GM12873 (cell line): ENCODE data around the gene SRPK2.

Source experiments
- TF ChIP-seq, protein P1 (sequence below): IDR thresholded peaks from 2 replicates; pipeline ENCODE4 v1.5.1; 2012; ENCODE audit warnings: low read depth, mild to moderate bottlenecking, moderate library complexity, low read length, control low read depth; ENCODE audit not compliant: insufficient read depth; ENCODE audit errors: missing control alignments

SRPK2 gene

DNA sequence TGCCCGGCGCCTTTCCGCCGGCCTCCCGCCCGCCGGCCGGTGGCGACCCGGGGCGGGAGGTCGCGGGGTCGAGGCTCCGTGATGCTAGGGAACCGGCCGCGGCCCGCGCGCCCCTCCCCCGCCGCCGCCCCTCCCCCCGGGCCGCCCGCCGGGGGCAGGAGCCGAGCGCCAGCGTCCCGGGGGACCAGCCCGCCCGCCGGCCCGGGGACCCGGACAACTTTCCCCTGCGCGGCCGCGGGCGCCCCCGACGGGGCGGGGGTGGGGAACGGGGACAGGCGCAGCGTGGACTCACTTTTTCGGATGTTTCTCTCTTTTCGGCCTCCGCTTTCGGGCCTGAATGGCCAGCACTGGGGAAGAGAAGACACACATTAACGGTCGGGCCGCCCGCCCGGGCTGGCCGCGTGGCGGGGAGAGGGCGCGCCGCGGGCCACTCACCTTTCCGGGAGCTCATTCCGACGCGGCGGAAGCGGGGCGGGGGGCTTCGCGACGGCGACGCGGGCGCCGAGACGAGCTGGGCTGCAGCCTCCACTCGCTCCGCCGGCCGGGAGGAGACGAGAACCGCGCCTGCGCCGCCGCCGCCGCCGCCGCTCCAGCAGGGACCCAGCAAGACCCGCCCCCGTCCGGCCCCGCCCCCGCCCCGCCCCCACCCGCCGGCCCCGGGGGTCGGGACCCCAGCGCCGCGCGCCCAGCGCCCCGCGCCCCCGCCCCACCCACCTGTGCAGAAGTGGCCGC, at the start of gene SRPK2:
Gene SRPK2, minus strand, starts transcription at position 566 of the 732 bp plus-strand sequence.
- TF ChIP-seq, protein P1, sequence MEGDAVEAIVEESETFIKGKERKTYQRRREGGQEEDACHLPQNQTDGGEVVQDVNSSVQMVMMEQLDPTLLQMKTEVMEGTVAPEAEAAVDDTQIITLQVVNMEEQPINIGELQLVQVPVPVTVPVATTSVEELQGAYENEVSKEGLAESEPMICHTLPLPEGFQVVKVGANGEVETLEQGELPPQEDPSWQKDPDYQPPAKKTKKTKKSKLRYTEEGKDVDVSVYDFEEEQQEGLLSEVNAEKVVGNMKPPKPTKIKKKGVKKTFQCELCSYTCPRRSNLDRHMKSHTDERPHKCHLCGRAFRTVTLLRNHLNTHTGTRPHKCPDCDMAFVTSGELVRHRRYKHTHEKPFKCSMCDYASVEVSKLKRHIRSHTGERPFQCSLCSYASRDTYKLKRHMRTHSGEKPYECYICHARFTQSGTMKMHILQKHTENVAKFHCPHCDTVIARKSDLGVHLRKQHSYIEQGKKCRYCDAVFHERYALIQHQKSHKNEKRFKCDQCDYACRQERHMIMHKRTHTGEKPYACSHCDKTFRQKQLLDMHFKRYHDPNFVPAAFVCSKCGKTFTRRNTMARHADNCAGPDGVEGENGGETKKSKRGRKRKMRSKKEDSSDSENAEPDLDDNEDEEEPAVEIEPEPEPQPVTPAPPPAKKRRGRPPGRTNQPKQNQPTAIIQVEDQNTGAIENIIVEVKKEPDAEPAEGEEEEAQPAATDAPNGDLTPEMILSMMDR = no peak

DNA sequence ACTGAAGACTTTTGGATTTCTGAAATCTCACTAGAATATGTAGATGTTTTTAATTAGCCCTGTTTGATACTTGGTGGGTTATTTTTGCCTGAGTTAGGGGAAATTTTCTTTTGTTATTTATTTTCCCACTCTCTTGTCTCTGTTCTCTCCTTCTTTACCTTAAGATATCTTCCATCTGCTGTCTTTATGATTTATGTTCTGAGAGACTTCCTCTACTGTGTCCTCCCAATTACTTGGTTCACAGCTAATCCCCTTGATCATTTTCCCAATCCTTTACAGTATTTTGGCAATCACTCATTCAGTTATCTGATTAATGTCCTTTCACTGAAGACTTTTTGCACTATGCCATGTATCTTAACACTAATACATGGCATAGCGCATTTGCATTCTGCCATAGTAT, 49.5 kb upstream of the SRPK2 start:
- TF ChIP-seq, protein P1 = no peak

DNA sequence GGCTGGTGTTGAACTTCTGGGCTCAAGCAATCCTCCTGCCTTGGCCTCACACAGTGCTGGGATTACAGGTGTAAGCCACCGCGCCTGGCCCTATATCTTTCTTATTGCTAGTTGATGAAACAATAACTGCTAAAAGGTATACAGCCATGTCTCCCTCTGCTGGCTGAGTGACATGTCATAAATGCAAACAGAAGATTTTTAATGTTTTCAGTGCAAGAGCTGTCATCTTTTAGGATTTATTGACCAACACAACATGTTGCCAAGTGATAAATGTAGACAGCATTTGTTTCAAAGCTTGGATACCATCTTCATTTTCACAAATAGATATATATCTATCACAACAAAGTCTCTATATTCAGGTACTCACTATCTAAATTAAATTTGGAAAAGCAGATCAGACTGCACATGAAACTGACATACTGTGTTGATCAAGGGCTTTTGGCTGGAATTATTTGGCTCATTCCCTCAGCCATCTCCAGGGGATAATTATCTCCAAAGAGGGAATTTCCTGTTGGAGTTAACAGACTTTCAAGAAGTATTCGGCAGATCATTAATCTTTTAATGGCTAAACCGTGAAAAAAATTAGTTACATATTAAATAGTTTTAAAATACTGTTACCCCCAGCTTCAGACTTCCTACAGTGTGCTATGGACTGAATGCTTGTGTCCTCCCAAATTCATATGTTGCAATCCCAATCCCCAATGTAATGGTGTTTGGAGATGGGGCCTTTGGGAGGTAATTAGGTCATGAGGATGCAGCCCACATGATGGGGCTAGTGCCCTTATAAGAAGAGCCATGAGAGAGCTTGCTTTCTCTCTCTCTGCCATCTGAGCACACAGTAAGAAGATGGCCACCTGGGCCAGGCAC, 41.3 kb upstream of the SRPK2 start:
- TF ChIP-seq, protein P1 = peak; percentile 62

DNA sequence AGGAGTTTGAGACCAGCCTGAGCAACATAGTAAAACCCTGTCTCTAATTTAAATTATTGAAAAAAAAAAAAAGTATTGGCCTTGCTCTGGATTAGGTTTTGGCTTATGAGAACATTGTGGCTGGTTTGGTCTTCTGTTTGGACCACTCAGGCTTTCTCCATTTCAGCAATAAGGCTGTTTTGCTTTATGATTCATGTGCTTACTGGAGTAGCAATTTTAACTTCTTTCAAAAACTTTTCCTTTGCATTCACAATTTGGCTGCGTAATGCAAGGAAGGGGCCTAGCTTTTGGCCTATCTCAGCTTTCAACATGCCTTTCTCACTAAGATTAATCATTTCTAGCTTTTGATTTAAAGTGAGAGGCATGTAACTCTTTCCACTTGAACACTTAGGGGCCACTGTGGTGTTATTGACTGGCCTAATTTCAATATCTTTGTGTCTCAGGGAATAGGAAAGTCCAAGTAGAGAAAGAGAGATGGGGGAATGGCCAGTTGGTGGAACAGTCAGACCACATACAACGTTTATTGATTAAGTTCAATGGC, 38.0 kb upstream of the SRPK2 start:
- TF ChIP-seq, protein P1 = no peak

DNA sequence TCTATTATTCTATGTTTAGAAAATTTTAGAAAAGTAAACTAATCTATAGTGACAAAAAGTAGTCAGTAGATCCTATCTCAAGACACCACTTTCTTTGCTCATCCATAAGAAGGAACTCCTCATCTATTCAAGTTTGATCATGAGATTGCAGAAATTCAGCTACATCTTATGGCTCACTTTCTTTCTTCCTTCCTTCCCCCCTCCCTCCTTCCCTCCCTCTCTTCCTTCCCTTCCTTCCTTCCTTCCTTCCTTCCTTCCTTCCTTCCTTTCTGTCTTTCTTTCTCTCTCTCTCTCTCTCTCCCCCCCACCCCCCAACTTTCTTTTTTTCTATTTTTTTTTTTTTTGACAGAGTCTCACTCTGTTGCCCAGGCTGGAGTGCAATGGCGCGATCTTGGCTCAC, 35.3 kb upstream of the SRPK2 start:
- TF ChIP-seq, protein P1 = no peak

DNA sequence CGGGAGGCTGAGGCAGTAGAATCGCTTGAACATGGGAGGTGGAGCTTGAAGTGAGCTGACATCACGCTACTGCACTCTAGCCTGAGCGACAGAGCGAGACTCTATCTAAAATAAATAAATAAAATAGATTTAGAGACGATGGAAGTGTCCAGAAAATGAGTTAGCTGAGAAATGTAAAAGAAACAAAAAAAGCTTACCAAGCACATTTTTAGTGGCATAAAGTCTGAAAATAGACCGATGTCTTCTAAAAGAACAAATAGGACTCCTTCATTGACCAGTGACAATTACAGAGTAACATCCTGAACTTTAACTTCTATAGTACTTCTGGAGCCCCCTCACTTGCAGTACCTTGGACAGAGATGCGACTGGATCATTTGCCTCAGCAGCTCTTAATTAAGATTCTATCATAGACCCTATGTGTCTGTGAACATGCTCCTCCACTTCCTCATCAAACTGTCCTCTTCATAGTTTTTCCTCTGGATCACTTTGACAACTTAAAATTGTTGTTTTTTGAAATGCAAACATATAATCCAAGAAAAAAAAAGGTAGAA, 25.2 kb upstream of the SRPK2 start:
- TF ChIP-seq, protein P1 = no peak
